Measurements from ENCODE around the gene COL15A1. TPM values are rescaled to one million over a fixed set of nuclear protein-coding genes. Genes with fewer than 3 reads are reported as not detected.
A peak's percentile ranks its signal among the peaks of the same experiment; 100 is the strongest.

The COL15A1 gene
- polyA plus RNA-seq, 4 donors: 0.22 to 12.5 (median 2.5) TPM

DNA sequence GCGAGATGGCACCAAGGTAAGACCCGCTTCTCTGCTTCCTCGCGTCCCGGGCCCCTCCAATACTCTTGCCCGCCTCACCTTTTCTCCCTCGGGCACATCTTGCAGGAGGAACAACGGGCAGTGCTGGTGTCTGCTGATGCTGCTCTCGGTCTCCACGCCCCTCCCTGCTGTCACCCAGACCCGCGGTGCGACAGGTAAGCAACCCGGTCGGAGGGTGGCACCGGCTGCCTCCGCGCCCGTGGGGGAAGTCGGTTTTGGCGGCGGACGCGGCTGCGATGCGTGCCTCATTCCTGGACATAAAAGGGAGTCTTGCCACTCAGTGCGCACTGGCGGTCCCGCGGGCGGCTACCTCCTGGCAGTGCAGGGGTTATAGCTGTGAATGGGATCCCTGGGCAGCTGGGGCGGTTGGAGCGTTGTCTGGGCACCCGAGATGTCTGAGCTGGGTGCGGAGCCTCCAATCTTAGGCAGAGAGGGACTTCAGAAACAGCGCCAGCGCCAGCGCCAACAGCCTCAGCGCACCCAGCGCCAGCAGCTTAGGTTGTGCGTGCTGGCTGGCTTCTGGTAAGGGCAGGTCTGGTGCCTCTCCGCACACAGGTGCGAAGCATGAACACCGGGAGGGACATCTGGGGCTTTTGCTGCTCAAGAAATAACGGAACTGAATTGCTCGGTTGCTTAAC, 488 bp downstream of the COL15A1 start:
- no peaks in the 10 kb centered on the region for H3K4me1 ChIP-seq (ENCODE audit: control insufficient read depth in 3 of 3, insufficient read depth in 2 of 3, low read depth in 1 of 3, low read length in 2 of 3)
- WGBS, 3 donors: 3 to 6% (median 5%) methylated on average over 43 to 46 of the region's 46 CpGs
- no peaks in the 10 kb centered on the region for H3K9me3 ChIP-seq (ENCODE audit: control insufficient read depth in 2 of 2, insufficient read depth in 1 of 2, low read depth in 1 of 2, low read length in 1 of 2)
- FAIRE-seq (no peak), DNase-seq (peak in 1 of 2 donors; percentile 44)
- H3K27me3 ChIP-seq (ENCODE audit: control insufficient read depth in 3 of 3, insufficient read depth in 3 of 3, low read length in 3 of 3): peaks cover 13 to 71% (median 15%) of the 10 kb centered on the region in 3 donors
- H3K36me3 ChIP-seq (ENCODE audit: control insufficient read depth in 3 of 3, insufficient read depth in 2 of 3, low read depth in 1 of 3, low read length in 3 of 3): peaks cover 0 to 2% (median 0%) of the 10 kb centered on the region in 3 donors
- peak overlapping the region in 1 of 3 donors; percentile 60 for H3K27ac ChIP-seq (ENCODE audit: low read depth in 1 of 3, low read length in 2 of 3)
- peak overlapping the region in 2 of 3 donors; percentile 14 to 39 for H3K4me3 ChIP-seq (ENCODE audit: low read depth in 1 of 3, low read length in 3 of 3)

- Histone ChIP-seq H3K27me3 (ENCODE audit: control insufficient read depth in 3 of 3, insufficient read depth in 3 of 3, low read length in 3 of 3) (peaks cover 13 to 70% (median 15%) of the 10 kb centered on the region in 3 donors), H3K36me3 (ENCODE audit: control insufficient read depth in 3 of 3, insufficient read depth in 2 of 3, low read depth in 1 of 3, low read length in 3 of 3) (peaks cover 0 to 2% (median 0%) of the 10 kb centered on the region in 3 donors), H3K4me3 (ENCODE audit: low read depth in 1 of 3, low read length in 3 of 3) (peak overlapping the region in 2 of 3 donors; percentile 14 to 39), H3K27ac (ENCODE audit: low read depth in 1 of 3, low read length in 2 of 3) (peak overlapping the region in 1 of 3 donors; percentile 60), H3K9me3 (ENCODE audit: control insufficient read depth in 2 of 2, insufficient read depth in 1 of 2, low read depth in 1 of 2, low read length in 1 of 2) (no peaks in the 10 kb centered on the region), H3K4me1 (ENCODE audit: control insufficient read depth in 3 of 3, insufficient read depth in 2 of 3, low read depth in 1 of 3, low read length in 2 of 3) (no peaks in the 10 kb centered on the region)
- no peak for FAIRE-seq
- no peak for DNase-seq
- 39 to 55% (median 41%) methylated on average over 9 of the region's 9 CpGs for WGBS, 3 donors
Measured at GRCh38 chr9:98944734-98945074, 997 bp downstream of the COL15A1 start.

DNA sequence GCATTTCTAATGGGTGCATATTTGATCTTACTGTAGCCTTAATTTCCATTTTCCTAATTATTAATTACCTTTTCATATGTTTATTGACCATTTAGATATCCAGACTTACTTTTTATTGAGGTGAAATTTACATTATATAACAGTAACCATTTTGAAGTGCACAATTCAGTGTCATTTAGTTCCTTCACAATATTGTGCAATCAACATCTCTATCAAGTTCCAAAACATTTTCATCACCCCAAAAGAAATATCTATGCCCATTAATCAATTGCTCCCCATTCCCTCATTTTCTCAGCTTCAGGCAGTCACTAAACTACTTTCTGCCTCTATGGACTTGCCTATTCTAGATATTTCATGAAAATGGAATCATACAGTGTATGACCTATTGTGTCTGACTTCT, 5.9 kb downstream of the COL15A1 start:
- Histone ChIP-seq H3K4me1 (ENCODE audit: control insufficient read depth in 3 of 3, insufficient read depth in 2 of 3, low read depth in 1 of 3, low read length in 2 of 3) (no peaks in the 10 kb centered on the region), H3K27ac (ENCODE audit: low read depth in 1 of 3, low read length in 2 of 3) (no peak overlapping the region), H3K9me3 (ENCODE audit: control insufficient read depth in 2 of 2, insufficient read depth in 1 of 2, low read depth in 1 of 2, low read length in 1 of 2) (no peaks in the 10 kb centered on the region), H3K36me3 (ENCODE audit: control insufficient read depth in 3 of 3, insufficient read depth in 2 of 3, low read depth in 1 of 3, low read length in 3 of 3) (peaks cover 0 to 2% (median 0%) of the 10 kb centered on the region in 3 donors), H3K4me3 (ENCODE audit: low read depth in 1 of 3, low read length in 3 of 3) (no peak overlapping the region), H3K27me3 (ENCODE audit: control insufficient read depth in 3 of 3, insufficient read depth in 3 of 3, low read length in 3 of 3) (peaks cover 0 to 44% (median 2%) of the 10 kb centered on the region in 3 donors)
- no peak for FAIRE-seq
- no peak for DNase-seq

GRCh38 chr9:98950262-98950661, 6.6 kb downstream of the COL15A1 start:
- Histone ChIP-seq H3K27me3 (ENCODE audit: control insufficient read depth in 3 of 3, insufficient read depth in 3 of 3, low read length in 3 of 3) (peaks cover 0 to 37% (median 0%) of the 10 kb centered on the region in 3 donors), H3K4me3 (ENCODE audit: low read depth in 1 of 3, low read length in 3 of 3) (no peak overlapping the region), H3K27ac (ENCODE audit: low read depth in 1 of 3, low read length in 2 of 3) (no peak overlapping the region), H3K36me3 (ENCODE audit: control insufficient read depth in 3 of 3, insufficient read depth in 2 of 3, low read depth in 1 of 3, low read length in 3 of 3) (peaks cover 0 to 2% (median 0%) of the 10 kb centered on the region in 3 donors), H3K4me1 (ENCODE audit: control insufficient read depth in 3 of 3, insufficient read depth in 2 of 3, low read depth in 1 of 3, low read length in 2 of 3) (no peaks in the 10 kb centered on the region), H3K9me3 (ENCODE audit: control insufficient read depth in 2 of 2, insufficient read depth in 1 of 2, low read depth in 1 of 2, low read length in 1 of 2) (no peaks in the 10 kb centered on the region)
- no peak for DNase-seq
- FAIRE-seq: no peak
- WGBS, 3 donors: 80 to 95% (median 94%) methylated on average over 1 of the region's 1 CpG

GRCh38 chr9:98951967-98952366, 8.3 kb downstream of the COL15A1 start:
- peaks cover 0 to 4% of the 10 kb centered on the region in 2 donors for H3K9me3 ChIP-seq (ENCODE audit: control insufficient read depth in 2 of 2, insufficient read depth in 1 of 2, low read depth in 1 of 2, low read length in 1 of 2)
- DNase-seq (no peak), FAIRE-seq (no peak)
- peaks cover 0 to 2% (median 0%) of the 10 kb centered on the region in 3 donors for H3K36me3 ChIP-seq (ENCODE audit: control insufficient read depth in 3 of 3, insufficient read depth in 2 of 3, low read depth in 1 of 3, low read length in 3 of 3)
- WGBS, 3 donors: 38 to 71% (median 47%) methylated on average over 1 of the region's 1 CpG
- H3K4me3 ChIP-seq (ENCODE audit: low read depth in 1 of 3, low read length in 3 of 3): no peak overlapping the region
- no peak overlapping the region for H3K27ac ChIP-seq (ENCODE audit: low read depth in 1 of 3, low read length in 2 of 3)
- peaks cover 0 to 23% (median 0%) of the 10 kb centered on the region in 3 donors for H3K27me3 ChIP-seq (ENCODE audit: control insufficient read depth in 3 of 3, insufficient read depth in 3 of 3, low read length in 3 of 3)
- no peaks in the 10 kb centered on the region for H3K4me1 ChIP-seq (ENCODE audit: control insufficient read depth in 3 of 3, insufficient read depth in 2 of 3, low read depth in 1 of 3, low read length in 2 of 3)

GRCh38 chr9:98953581-98954243, 10.0 kb downstream of the COL15A1 start:
- 89 to 94% (median 93%) methylated on average over 2 of the region's 2 CpGs for WGBS, 3 donors
- FAIRE-seq: no peak
- H3K36me3 ChIP-seq (ENCODE audit: control insufficient read depth in 3 of 3, insufficient read depth in 2 of 3, low read depth in 1 of 3, low read length in 3 of 3): no peaks in the 10 kb centered on the region
- peaks cover 0 to 15% (median 0%) of the 10 kb centered on the region in 3 donors for H3K27me3 ChIP-seq (ENCODE audit: control insufficient read depth in 3 of 3, insufficient read depth in 3 of 3, low read length in 3 of 3)
- no peak overlapping the region for H3K27ac ChIP-seq (ENCODE audit: low read depth in 1 of 3, low read length in 2 of 3)
- DNase-seq: no peak
- H3K4me3 ChIP-seq (ENCODE audit: low read depth in 1 of 3, low read length in 3 of 3): no peak overlapping the region
- H3K9me3 ChIP-seq (ENCODE audit: control insufficient read depth in 2 of 2, insufficient read depth in 1 of 2, low read depth in 1 of 2, low read length in 1 of 2): peaks cover 0 to 13% of the 10 kb centered on the region in 2 donors
- H3K4me1 ChIP-seq (ENCODE audit: control insufficient read depth in 3 of 3, insufficient read depth in 2 of 3, low read depth in 1 of 3, low read length in 2 of 3): no peaks in the 10 kb centered on the region

DNA sequence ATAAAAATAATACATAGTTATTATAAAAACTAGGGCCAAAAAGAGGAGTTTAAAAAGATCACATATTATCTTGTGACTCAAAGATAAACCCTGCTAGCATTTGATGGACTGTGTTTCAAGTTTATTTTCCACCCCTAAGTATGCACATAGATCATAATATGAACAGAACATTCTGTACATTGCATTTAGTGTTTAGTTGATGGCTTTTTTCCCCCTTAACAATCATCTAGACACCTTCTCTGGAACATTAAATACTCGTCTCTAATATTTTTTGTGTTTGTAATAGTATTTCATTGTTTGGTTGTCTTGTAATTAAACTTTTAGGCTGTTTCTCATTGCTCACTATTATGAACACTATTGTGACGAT, 10.5 kb downstream of the COL15A1 start:
- FAIRE-seq (no peak), DNase-seq (no peak)
- H3K27ac ChIP-seq (ENCODE audit: low read depth in 1 of 3, low read length in 2 of 3): no peak overlapping the region
- H3K9me3 ChIP-seq (ENCODE audit: control insufficient read depth in 2 of 2, insufficient read depth in 1 of 2, low read depth in 1 of 2, low read length in 1 of 2): peaks cover 0 to 13% of the 10 kb centered on the region in 2 donors
- H3K36me3 ChIP-seq (ENCODE audit: control insufficient read depth in 3 of 3, insufficient read depth in 2 of 3, low read depth in 1 of 3, low read length in 3 of 3): no peaks in the 10 kb centered on the region
- 75 to 84% (median 80%) methylated on average over 2 of the region's 2 CpGs for WGBS, 3 donors
- no peaks in the 10 kb centered on the region for H3K4me1 ChIP-seq (ENCODE audit: control insufficient read depth in 3 of 3, insufficient read depth in 2 of 3, low read depth in 1 of 3, low read length in 2 of 3)
- no peak overlapping the region for H3K4me3 ChIP-seq (ENCODE audit: low read depth in 1 of 3, low read length in 3 of 3)
- H3K27me3 ChIP-seq (ENCODE audit: control insufficient read depth in 3 of 3, insufficient read depth in 3 of 3, low read length in 3 of 3): peaks cover 0 to 14% (median 0%) of the 10 kb centered on the region in 3 donors

DNA sequence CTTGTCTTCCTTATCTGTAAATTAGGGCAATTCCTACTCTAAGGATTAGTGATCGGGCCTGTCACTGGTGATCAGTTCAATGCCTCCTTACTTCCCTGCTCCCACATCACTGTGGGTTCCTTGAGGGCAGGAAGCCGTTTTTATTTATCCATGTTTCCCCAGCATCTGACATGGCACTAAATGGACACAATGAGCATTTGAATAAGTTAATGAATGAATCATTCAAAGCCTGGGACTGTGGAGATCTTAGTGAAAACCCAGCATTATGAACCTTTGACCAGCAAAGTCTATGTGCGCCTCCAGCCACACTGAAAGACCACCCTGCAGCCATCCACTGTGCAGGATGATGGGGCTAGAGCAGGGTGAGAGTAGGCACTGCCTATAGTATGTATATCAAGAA, 11.6 kb downstream of the COL15A1 start:
- Histone ChIP-seq H3K4me3 (ENCODE audit: low read depth in 1 of 3, low read length in 3 of 3) (no peak overlapping the region), H3K27ac (ENCODE audit: low read depth in 1 of 3, low read length in 2 of 3) (no peak overlapping the region), H3K9me3 (ENCODE audit: control insufficient read depth in 2 of 2, insufficient read depth in 1 of 2, low read depth in 1 of 2, low read length in 1 of 2) (peaks cover 0 to 13% of the 10 kb centered on the region in 2 donors), H3K27me3 (ENCODE audit: control insufficient read depth in 3 of 3, insufficient read depth in 3 of 3, low read length in 3 of 3) (peaks cover 0 to 12% (median 0%) of the 10 kb centered on the region in 3 donors), H3K36me3 (ENCODE audit: control insufficient read depth in 3 of 3, insufficient read depth in 2 of 3, low read depth in 1 of 3, low read length in 3 of 3) (no peaks in the 10 kb centered on the region), H3K4me1 (ENCODE audit: control insufficient read depth in 3 of 3, insufficient read depth in 2 of 3, low read depth in 1 of 3, low read length in 2 of 3) (no peaks in the 10 kb centered on the region)
- 81 to 86% (median 83%) methylated on average over 3 of the region's 3 CpGs for WGBS, 3 donors
- DNase-seq: no peak
- FAIRE-seq: no peak

Measured in small intestine (tissue), 7 donors.